ENCODE data around the gene TAF1B.

The TAF1B gene

GRCh38 chr2:9843229-9844035 lies at the start of gene TAF1B:
TAF1B (plus strand) TSS chr2:9843474; CDS start chr2:9843542, 68 bp downstream.
- DNase-seq, result peak; percentile 87

GRCh38 chr2:9793918-9794717 lies 49.2 kb upstream of the TAF1B start:
- no peak for DNase-seq

GRCh38 chr2:9795071-9795470 lies 48.2 kb upstream of the TAF1B start:
- no peak for DNase-seq

DNA sequence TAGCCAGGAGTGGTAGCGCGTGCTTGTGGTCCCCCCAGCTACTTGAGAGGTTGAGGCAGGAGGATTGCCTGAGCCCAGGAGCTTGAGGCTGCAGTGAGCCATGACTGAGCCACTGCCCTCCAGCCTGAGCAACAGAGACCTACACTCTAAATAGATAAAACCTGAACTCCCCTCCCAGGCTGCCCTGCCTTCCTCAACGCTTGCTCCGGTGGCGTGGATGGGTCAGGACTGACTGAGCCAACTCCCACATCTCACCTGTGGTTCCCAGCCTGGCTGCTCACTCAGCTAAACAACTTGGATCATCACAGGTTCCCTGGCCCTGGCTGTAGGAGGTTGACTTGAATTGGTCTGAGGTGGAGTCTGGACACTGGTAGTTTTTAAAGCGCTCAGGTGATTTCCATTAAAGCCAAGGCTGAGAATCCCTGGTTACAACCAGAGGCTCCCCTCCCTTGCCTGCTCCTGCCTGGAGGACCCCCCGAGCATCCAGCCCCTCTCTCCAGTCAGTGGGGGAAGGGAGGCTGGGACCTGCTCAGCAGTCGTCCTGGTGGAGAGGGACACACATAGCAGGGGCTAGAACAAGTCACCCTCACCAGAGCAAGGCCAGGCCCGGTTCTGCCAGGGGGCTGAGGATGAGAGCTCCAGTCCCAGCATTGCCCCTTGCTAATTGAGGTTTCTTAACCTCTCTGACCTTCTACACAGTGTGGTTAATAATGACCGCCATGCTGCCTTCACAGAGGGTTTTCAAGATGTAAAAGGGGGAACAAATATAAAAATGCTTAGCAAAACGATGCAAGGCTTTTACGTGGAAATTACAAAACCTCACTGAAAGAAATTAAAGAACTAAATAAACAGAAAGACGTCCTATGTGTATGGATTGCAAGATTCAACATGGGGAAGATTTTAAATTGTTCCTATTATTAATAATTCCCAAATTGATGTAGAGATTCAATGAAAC lies 46.9 kb upstream of the TAF1B start:
- peak; percentile 26 for DNase-seq

DNA sequence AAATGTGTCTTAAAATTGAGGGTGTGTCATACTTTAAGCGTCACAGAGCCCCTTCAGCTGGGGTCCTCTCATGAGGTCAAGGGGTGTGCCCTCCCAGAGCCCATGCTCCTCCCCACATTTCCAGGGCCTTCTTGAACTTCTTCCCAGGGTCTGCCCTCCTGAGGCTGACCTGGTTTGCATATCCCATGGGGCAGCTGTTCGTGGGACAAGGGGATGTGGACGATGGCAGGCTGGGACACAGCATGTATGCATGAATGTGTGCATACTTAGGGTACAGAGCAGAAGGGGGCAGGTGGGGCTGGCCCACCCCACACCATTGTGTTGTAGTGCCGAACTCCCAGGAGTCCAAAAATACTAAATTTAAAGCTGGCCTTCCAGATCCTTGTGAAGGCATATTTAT lies 46.2 kb upstream of the TAF1B start:
- DNase-seq, result no peak

DNA sequence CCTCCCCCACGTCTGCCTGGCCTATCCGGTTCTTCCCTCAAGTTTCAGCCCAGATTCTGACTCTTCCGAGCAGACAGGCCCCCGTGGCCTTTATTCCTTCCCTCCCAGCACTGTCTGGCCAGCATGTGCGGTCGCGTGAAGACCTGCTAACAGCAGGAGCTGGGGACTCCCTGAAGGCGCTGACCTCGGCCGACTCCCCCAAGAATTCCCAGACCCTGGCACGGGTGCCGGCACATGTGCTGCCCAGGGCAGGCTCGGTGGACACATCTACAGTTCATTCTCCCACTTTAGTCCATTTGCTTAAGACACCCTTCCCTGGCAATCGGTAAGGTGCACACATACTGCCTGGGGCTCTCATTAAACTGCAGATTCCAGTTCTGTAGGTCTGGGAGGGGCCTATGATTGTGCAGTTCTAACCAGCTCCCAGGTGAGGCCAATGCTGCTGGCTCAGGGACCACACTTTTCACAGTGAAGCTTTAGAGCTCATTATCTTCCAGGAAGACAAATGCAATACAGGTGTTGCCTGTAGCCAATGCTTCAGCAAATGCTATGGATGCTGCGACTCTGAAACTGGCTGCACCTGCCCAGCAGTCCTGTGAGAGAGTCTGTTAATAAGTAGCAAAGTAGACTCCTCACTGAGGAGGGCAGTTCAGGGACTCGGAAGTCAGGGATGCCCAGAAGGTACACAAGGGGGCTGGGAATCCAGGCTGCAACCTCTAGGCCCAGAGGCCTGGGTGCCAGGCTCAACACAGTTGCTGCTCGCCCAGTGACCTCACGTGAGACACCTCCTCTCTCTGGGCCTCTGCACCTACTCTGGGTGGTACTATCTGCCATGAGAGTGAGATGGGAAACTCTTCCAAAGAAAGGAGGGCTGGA lies 45.4 kb upstream of the TAF1B start:
- DNase-seq, result no peak

- DNase-seq, result peak; percentile 58
Measured at GRCh38 chr2:9799011-9799596, 44.2 kb upstream of the TAF1B start.

DNA sequence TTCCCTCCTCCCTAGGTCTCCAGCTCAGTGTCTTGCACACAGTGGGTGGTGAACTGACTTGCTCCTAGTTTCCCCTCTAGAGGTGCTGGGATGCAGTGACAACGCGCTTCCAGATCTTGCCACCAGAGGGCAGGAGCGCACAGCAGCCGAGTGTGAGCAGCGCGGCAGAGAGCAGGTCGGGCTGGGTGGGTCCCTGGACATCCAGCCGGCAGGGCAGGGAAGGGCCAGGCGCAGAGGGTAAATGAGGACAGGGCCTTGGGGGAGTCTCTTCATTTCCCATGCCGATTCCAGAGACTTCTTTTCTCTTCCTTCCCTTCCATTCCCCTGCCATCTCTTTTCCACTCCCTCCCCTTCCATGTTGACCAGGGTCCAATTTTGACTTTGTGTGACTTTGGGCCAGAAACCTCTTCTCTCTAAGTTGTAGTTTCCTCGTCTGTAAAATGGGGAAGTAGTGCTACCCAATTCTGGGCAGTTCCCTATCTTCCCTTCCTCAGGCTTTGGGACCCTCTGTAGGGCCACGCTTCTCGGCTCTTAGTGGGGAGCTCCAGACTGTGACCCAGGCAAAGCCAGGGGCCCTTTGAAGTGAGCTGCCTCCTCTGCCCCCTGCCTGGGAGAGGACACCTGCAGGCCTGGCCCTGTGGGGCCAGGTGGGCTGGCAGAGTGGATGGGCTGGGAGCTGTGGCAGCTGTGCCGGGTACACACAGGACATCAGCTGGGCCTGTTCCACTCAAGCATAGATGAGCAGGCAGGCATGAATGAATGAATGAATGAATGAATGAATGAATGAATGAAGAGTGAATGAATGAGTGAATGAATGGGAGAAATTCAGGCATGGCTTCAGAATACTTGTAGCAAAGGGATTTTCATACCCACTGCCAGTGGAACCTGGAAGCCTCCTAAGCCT lies 43.3 kb upstream of the TAF1B start:
- DNase-seq, result peak; percentile 89

- peak; percentile 20 for DNase-seq
Measured at GRCh38 chr2:9800639-9800974, 42.7 kb upstream of the TAF1B start.

- peak; percentile 98 for DNase-seq
Measured at GRCh38 chr2:9800975-9801726, 42.1 kb upstream of the TAF1B start.

DNA sequence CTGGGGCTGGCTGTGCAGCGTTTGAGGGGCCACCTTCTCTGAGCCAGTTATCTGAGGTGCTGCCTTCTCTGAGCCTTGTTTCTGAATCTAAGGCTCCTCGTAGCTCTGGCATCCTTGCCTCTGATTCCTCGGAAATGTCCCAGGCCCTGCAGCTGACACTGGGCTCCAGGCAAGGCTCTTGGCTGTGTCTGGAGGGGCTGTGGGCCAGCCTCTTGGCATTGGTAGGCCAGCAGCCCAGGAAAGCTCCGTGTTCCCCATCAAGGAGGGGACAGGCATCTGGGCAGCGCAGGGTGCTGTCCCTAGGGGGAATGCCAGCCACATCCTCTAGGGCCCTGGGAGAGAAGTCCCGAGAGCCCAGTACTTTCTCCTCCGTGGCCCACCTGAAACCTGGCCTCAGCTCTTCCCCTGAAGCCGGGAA lies 40.7 kb upstream of the TAF1B start:
- no peak for DNase-seq

- no peak for DNase-seq
Measured at GRCh38 chr2:9803023-9803805, 40.1 kb upstream of the TAF1B start.

DNA sequence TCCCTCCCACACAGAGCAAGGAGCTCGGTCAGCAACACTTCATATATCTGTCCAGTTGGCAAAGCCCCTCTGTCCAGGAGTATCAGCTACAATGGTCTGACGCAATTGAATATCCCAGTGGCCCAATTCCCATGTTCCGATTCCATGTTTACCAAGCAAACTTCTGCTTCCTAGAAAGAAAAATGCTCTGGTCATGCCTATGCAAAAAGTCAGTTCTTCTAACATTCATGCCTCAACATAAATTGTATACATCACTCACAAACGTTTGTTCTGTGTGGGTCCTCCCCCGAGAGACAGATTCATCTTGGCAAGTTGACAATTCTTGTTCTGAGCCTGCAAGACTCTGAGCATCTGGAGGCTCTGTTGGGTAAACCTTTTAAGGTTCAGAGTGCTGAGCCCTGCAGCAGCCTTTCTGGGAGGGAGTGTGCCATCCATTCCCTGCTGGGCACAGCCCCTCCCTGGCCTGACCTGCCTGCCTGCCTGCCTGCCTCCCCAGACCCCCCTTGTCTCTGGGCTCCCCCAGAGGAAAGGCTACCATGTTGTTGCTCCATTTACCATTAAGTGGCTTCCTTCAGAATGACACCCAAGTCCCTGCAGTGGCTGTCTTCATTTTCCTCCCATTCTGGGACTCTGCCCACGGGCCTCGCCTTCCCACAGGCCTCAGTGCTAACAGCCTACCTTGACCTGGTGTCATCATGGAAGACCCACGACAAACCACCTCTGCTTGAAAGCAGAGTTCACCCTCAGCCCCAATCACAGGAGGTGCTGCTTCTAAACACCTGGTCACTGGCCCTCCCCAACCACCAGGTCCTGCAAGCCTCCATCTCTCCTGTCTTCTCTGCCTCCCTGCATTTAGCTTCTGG lies 37.6 kb upstream of the TAF1B start:
- DNase-seq, result no peak

- DNase-seq, result no peak
Measured at GRCh38 chr2:9806298-9806610, 37.0 kb upstream of the TAF1B start.

DNA sequence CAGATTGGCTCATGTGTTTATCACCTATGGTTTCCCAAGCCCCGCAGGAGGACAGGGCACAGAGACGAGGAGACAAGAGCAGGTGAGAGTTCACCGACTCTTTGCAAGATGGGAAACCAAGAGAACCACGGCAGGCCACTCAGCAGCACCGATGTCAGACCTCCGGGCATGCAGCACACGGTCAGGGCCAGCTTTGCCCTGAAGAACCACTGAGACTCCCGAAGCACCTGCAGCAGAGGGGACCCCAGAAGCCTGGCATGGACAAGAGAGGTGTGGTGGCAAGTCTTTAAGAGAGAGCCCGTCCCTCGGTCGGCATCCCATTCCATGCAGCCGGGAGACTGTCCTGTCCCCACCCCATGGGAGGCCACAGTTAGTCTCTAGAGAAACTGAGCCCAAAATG lies 36.6 kb upstream of the TAF1B start:
- no peak for DNase-seq

DNA sequence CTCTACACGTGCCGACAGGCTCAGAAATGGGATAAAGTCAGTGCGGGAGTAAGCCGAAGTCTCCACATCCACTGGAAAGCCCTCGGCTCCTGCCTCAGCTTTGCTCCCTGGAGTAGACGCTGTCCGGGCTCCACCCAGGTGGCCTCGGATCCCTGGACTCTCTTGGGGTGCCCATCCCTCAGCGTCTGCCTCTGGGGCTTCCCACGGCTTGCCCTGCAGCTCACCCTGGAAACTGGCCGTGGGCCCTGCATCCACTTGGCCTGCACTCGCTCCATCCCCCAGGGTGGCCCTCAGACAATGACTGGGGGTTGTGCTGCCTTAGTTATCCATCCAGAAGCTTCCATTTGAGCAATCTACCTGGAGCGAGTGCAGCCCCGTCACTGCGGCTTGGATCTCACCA lies 36.2 kb upstream of the TAF1B start:
- DNase-seq, result no peak

DNA sequence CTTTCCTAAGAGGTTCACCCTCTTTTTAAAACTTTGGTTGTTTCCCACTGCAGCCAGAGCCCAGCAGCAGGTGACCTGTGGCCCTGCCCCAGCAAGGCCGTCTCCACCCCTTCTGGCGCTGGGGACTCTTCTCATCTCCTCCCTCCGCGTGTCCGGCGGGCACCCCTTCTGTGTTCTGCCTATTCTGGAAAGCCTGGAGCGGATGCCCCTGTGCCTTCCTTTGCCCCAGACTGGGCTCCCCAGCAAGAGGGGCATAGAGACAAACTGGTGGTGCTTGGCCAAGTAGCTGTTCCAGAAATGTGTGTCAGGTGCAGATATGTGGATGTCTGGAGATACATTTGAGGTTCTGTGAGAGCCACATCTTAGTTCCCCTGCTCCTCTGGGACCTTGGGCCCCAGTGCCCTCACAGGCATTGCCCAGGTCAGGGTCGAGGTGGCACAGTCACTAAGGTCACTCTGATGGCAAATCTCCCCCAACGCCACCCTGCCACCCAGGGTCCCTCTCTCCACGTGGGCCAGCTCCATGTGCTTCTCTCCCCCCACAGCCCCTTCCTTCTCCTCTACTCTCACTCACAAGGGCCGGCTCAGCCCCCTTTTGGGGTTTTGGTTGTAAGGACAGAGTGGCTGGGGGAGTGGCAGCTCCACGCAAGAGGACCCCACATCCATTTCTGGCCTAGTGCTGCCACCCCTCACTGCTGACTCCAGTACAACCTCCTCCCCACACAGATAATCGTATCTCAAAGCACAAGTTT lies 35.5 kb upstream of the TAF1B start:
- DNase-seq, result no peak
